BJ (cell line): ENCODE results near the gene IRX3. TPM values are rescaled to one million over a fixed set of nuclear protein-coding genes. Genes with fewer than 3 reads are reported as not detected.

Experiments used
- CTCF ChIA-PET: fragments of 350-600 bp; formaldehyde crosslinking; extraction: SDS; loops from one replicate; lab custom pipeline; 2021; ENCODE audit warnings: antibody characterized with exemption, inconsistent platforms; lab: Yijun Ruan, JAX
- POLR2A ChIA-PET: fragments of 300-600 bp; sonication (Branson Sonifier 250); formaldehyde crosslinking; extraction: SDS; loops from one replicate; lab custom pipeline; 2021; ENCODE audit warnings: antibody characterized with exemption; lab: Charles Lee
- DNase-seq: peaks from one replicate; pipeline ENCODE4 v3.0.0-alpha.2; 2011; ENCODE audit warnings: low read depth
- H3K27me3 ChIP-seq: 2 replicates; pipeline ENCODE4 v1.6.0; 2011; ENCODE audit warnings: low read length; ENCODE audit not compliant: control insufficient read depth, insufficient read depth
- H3K36me3 ChIP-seq: 2 replicates; pipeline ENCODE4 v1.5.1; 2011; ENCODE audit warnings: low read length; ENCODE audit not compliant: control insufficient read depth, insufficient read depth
- H3K4me3 ChIP-seq: 2 replicates; pipeline ENCODE4 v1.5.1; 2011; ENCODE audit warnings: low read depth, mild to moderate bottlenecking, control low read depth, low read length
- CTCF ChIP-seq: IDR thresholded peaks from 2 replicates; pipeline ENCODE4 v1.5.1; 2011; ENCODE audit warnings: low read depth, mild to moderate bottlenecking, control low read depth, inconsistent platforms, low read length, moderate library complexity; ENCODE audit not compliant: insufficient read depth
- polyA plus RNA-seq: library from polyadenylated mRNA; depleted of rRNA; stranded (reverse); fragments of >200 nt; gene quantifications from 2 replicates; pipeline ENCODE4 v1.2.3, GENCODE V29; 2011

IRX3 gene
- polyA plus RNA-seq, 1 experiment = 2.2 TPM

GRCh38 chr16:54290833-54291655 lies 4.5 kb upstream of the IRX3 start:
- no peak for TF ChIP-seq CTCF
- no peaks in the 10 kb centered on the region for H3K36me3 ChIP-seq
- no peak overlapping the region for H3K4me3 ChIP-seq
- CTCF ChIA-PET = no interaction called here
- DNase-seq = no peak
- POLR2A ChIA-PET = no interaction called here
- H3K27me3 ChIP-seq = no peaks in the 10 kb centered on the region

DNA sequence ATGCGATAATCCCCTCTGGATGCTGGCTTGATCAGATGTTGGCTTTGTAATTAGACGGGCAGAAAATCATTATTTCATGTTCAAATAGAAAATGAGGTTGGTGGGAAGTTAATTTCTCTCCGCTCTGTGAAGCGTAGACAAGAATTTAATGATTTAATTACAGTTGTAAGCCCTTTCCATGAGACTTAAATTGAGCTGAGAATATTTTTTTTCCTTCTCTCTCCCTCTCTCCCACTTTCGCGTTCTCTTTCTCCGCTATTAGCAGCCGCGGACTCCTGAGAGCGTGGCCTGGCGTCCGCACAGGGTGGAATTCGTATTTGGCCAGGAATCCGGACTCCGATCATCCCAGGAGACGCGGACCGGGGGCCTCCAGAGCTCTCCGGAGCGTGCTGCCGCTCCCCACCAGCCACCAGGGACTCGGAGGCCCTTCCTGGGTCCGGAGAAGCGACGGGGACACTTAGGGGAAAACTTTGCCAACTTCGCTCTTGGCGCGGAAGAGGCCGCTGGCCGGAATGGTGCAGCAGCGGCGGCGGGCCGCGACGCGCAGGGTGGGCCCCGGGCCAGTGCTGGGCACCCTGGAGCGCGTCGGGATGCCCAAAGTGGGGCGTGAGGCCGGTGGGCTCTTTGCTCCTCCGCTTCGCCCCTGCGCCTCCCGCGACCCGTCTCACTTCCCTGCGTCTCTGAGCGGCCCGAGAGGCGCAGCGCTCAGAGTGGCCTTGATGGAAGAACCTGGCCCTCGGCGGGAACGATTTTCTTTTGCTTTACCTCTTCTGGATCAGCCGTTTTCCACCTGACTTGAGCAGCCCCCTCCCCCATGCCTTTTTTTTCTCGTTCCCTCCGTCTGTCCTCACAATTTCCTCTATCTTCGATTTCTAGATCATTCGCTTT lies 3.6 kb upstream of the IRX3 start:
- ChIA-PET POLR2A (no interaction called here), CTCF (no interaction called here)
- TF ChIP-seq CTCF = no peak
- no peak overlapping the region for H3K4me3 ChIP-seq
- H3K27me3 ChIP-seq = no peaks in the 10 kb centered on the region
- no peaks in the 10 kb centered on the region for H3K36me3 ChIP-seq
- no peak for DNase-seq

- ChIA-PET CTCF (no interaction called here), POLR2A (interaction anchor here (0.6 kb wide), 1 partner anchor 82 kb away, joined by 3 read pairs; no protein-coding TSS in a partner anchor)
- no peaks in the 10 kb centered on the region for H3K36me3 ChIP-seq
- H3K27me3 ChIP-seq = no peaks in the 10 kb centered on the region
- DNase-seq = no peak
- TF ChIP-seq CTCF = no peak
- H3K4me3 ChIP-seq = no peak overlapping the region
These were observed 2.8 kb upstream of the IRX3 start for GRCh38 chr16:54289242-54289944.

DNA sequence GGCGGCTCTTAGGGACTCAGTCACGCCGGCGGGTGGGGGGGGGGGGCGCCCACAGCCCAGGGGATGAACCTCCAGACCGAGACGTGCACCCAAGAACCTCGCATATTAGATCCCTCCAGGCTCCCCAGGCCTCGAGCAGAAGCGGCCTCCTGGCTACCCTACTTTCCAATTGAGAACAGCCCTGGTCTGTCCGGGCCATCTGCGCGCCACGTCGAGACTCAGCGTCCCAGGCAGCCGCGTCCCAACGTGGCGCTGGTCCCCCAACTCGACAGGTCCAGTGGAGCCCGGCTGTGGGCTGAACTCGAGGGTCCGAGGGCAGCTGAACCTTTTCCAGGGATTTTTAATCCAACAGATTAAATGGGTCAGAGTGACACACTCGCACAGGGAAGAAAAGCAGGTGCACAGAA lies 2.3 kb upstream of the IRX3 start:
- H3K27me3 ChIP-seq = no peaks in the 10 kb centered on the region
- H3K36me3 ChIP-seq = no peaks in the 10 kb centered on the region; the same call in 1 of the 2 replicates
- DNase-seq = no peak
- ChIA-PET CTCF (no interaction called here), POLR2A (interaction anchor here (0.6 kb wide), 1 partner anchor 82 kb away, joined by 3 read pairs; no protein-coding TSS in a partner anchor)
- TF ChIP-seq CTCF = no peak
- H3K4me3 ChIP-seq = no peak overlapping the region
